Metanephros (tissue), 1 donor: ENCODE measurements around the gene TMEM184A. TPM values are rescaled to one million over a fixed set of nuclear protein-coding genes. Genes with fewer than 3 reads are reported as not detected.

Source experiments
- total RNA-seq: library from RNA; depleted of rRNA; stranded (reverse); fragments of >200 nt; gene quantifications from one replicate; pipeline ENCODE4 v1.2.3, GENCODE V29; 2014

The TMEM184A gene
- 9.8 TPM for total RNA-seq

DNA sequence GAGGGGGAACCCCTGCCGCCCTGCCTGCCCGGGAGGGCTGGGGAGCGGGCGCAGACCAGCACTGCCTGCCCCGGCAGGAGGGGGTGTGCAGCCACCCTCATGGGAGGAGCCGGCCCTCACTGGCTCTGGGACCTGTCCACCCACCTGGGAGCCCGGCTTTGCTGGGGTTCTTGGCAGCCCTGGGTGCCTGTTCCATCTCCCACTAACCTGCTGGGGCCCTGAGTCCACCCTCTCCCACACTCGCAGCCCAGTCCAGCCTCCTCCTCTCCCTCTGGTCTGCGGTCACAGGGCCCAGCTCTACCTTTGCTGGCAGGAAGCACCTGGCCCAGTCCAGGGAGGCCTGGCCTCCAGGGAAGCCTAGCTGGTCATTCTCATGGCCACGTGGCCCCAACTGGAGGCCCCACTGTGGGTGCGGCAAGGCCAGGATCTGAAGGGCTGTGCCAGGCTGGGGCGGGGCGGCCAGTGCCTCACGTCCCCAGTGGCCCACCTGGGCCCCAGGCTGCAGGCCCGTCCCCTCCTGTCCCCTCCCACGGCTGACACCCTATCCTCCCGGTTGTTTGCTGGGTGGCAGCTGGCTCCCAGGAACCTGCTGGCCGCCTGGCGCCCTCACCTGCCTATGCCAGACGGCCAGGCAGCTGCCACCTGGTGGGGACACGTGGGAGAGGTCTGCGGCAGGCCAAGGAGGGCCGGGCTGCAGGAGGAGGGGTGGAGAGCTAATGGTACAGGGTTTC lies at the start of gene TMEM184A:
Gene TMEM184A, minus strand, starts transcription at position 393 of the 731 bp plus-strand sequence. CDS start 721 bp downstream, outside the sequence.

DNA sequence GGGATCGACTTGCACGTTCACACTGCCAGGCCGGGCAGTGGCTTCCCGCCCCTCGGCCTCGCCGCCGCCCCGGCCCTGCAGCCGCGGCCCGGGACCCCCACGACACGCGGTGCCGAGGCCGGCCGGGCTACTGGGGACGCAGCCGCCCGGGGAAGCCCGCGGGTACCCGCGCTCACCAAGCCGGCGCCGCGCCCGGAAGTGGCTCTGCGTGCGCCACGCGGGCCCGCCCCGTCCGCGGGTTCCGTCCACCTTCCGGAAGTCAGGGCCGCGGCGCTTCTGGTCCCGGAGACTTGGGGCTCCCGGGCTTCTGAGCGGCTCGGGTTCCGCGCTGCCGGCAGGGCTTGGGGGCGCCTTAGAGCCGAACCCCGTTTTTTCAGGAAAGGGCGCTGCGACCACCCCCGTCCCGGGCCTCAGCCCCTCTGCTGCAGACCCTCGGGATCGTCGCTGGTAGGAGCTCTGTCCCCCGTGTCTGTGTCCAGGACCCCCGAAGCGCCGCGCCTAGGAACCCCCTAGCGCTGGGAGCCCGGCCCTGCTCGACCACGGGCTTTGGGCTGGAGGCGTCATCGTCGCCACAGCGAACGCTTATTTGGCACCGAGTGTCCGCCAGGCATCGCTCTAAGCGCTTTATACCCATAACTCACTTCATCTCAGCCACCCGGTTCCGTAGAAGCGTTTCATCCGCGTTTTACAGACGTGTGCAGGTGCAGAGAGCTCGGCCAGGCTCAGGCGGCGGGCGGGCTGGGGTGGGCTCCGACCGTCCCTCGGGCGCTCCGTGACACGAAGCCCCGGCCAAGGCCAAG lies 14.0 kb upstream of the TMEM184A start, which contains the start of gene PSMG3:
Gene PSMG3, minus strand, starts transcription at position 200 of the 800 bp plus-strand sequence. CDS start 693 bp downstream, outside the sequence.

DNA sequence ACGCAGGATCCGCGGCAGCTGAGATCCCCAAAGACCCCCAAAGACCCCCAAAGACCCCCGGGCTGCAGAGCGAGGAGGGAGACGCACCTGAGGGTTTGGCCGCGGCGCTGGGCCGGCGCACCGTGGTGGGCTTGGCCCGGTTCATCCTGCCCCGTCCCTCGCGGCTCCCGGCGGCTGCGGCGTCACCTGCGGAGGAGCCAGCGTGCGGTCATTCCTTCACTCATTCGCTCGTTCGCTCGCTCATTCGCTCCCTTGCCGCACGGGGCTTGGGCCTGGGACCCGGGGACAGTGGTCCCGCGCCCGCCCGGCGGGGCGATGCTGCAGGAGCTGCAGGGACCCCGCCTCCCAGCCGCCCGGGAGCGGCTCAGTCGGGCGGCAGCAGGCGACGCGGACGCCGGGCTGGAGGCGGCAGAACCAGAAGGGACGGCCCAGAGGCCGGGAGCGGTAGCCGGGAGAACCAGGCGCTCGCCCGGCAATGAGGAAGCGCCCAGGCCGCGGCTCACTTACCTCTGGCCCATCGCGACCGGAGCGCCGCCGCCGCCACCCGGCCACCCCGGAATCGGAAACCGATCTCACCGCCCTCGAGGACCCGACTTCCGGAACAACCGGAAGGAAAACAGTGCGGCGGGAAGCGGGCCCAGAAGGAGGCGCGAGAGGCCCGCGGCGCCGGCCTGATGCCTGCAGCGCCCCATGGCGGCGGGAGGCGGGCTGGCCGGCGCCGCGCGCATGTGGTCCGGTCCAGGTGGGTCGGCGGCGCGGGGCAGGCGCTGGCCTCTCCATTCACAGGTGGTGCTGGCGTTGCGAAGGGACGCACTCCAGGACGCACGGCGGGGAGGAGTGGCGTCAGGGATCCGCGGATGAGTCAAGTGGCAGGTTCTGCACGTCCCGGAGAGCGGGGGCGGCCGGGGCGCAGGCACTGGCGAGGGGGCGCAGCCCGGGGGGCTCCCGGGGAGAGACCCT lies 51.9 kb downstream of the TMEM184A start, which contains the start of gene INTS1:
Gene INTS1, minus strand, starts transcription at position 574 of the 960 bp plus-strand sequence. Its CDS starts 429 bp downstream, at position 145.

Other genes starting within 250 kb of the TMEM184A start
- gene MICALL2, start 96.7 kb downstream of the TMEM184A start, total RNA-seq: 13.5 TPM
- 79.2 TPM for gene INTS1, start 51.8 kb downstream of the TMEM184A start, total RNA-seq
- 18.9 TPM for gene MAFK, start 25.5 kb downstream of the TMEM184A start, total RNA-seq
- gene PSMG3, start 13.8 kb upstream of the TMEM184A start, total RNA-seq: 22.7 TPM
- gene ELFN1, start 114.1 kb upstream of the TMEM184A start, total RNA-seq: 21.7 TPM